ENCODE data around the gene PPIH. TPM values are rescaled to one million over a fixed set of nuclear protein-coding genes. Genes with fewer than 3 reads are reported as not detected.

Gene PPIH
- polyA plus RNA-seq (61.9 and 85.0 TPM in 2 replicates), polyA minus RNA-seq (14.9 and 21.5 TPM in 2 replicates)

GRCh38 chr1:42657981-42658876 lies at the start of gene PPIH:
Gene PPIH, plus strand, starts transcription at chr1:42658423. Its CDS starts 24 bp downstream, at chr1:42658447.
- Histone ChIP-seq H3K9me3 (ENCODE audit: low read length) (no peaks in the 10 kb centered on the region), H3K9me2 (ENCODE audit: insufficient read depth, low read length) (no peaks in the 10 kb centered on the region), H3K36me3 (ENCODE audit: insufficient read depth, low read length) (no peaks in the 10 kb centered on the region), H3K79me2 (replicated peaks; ENCODE audit: insufficient read depth, low read length) (peaks cover 8% of the 10 kb centered on the region), H3K4me3 (ENCODE audit: low read length) (peak within 1 kb of the TSS; percentile 85), H3K27ac (ENCODE audit: low read length) (peak within 1 kb of the TSS; percentile 61), H3K4me2 (ENCODE audit: low read length) (peak within 1 kb of the TSS; percentile 76), H2AFZ (ENCODE audit: low read depth, low read length) (peak within 1 kb of the TSS; percentile 41), H3F3A (ENCODE audit: insufficient read depth, low read length, poor library complexity, severe bottlenecking) (no peaks in the 10 kb centered on the region), H3K27me3 (ENCODE audit: insufficient read depth, low read depth, low read length) (no peaks in the 10 kb centered on the region), H4K20me1 (ENCODE audit: insufficient read depth) (no peaks in the 10 kb centered on the region), H3K9ac (ENCODE audit: low read length) (peak within 1 kb of the TSS; percentile 63)
- TF ChIP-seq EZH2 (IDR thresholded peaks at IDR 0.05; ENCODE audit: borderline replicate concordance, insufficient read depth, low read length, poor library complexity, severe bottlenecking) (no peak), MXI1 (conservative IDR thresholded peaks at IDR 0.05; ENCODE audit: poor library complexity, severe bottlenecking) (peak; percentile 99), EP300 (conservative IDR thresholded peaks at IDR 0.05; ENCODE audit: poor library complexity, severe bottlenecking) (peak; percentile 64), TAF1 (IDR thresholded peaks at IDR 0.05; ENCODE audit: low read depth) (peak; percentile 4), RAD21 (conservative IDR thresholded peaks at IDR 0.05) (peak; percentile 68), POLR2AphosphoS5 (IDR thresholded peaks at IDR 0.05) (peak; percentile 67), SMC3 (conservative IDR thresholded peaks at IDR 0.05; ENCODE audit: poor library complexity) (peak; percentile 76)
- TF ChIP-seq, protein P1, sequence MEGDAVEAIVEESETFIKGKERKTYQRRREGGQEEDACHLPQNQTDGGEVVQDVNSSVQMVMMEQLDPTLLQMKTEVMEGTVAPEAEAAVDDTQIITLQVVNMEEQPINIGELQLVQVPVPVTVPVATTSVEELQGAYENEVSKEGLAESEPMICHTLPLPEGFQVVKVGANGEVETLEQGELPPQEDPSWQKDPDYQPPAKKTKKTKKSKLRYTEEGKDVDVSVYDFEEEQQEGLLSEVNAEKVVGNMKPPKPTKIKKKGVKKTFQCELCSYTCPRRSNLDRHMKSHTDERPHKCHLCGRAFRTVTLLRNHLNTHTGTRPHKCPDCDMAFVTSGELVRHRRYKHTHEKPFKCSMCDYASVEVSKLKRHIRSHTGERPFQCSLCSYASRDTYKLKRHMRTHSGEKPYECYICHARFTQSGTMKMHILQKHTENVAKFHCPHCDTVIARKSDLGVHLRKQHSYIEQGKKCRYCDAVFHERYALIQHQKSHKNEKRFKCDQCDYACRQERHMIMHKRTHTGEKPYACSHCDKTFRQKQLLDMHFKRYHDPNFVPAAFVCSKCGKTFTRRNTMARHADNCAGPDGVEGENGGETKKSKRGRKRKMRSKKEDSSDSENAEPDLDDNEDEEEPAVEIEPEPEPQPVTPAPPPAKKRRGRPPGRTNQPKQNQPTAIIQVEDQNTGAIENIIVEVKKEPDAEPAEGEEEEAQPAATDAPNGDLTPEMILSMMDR (IDR thresholded peaks at IDR 0.05; ENCODE audit: poor library complexity, severe bottlenecking), result peak; percentile 76
- TF ChIP-seq, protein P2, sequence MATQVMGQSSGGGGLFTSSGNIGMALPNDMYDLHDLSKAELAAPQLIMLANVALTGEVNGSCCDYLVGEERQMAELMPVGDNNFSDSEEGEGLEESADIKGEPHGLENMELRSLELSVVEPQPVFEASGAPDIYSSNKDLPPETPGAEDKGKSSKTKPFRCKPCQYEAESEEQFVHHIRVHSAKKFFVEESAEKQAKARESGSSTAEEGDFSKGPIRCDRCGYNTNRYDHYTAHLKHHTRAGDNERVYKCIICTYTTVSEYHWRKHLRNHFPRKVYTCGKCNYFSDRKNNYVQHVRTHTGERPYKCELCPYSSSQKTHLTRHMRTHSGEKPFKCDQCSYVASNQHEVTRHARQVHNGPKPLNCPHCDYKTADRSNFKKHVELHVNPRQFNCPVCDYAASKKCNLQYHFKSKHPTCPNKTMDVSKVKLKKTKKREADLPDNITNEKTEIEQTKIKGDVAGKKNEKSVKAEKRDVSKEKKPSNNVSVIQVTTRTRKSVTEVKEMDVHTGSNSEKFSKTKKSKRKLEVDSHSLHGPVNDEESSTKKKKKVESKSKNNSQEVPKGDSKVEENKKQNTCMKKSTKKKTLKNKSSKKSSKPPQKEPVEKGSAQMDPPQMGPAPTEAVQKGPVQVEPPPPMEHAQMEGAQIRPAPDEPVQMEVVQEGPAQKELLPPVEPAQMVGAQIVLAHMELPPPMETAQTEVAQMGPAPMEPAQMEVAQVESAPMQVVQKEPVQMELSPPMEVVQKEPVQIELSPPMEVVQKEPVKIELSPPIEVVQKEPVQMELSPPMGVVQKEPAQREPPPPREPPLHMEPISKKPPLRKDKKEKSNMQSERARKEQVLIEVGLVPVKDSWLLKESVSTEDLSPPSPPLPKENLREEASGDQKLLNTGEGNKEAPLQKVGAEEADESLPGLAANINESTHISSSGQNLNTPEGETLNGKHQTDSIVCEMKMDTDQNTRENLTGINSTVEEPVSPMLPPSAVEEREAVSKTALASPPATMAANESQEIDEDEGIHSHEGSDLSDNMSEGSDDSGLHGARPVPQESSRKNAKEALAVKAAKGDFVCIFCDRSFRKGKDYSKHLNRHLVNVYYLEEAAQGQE (IDR thresholded peaks at IDR 0.05; ENCODE audit: borderline replicate concordance), result no peak

DNA sequence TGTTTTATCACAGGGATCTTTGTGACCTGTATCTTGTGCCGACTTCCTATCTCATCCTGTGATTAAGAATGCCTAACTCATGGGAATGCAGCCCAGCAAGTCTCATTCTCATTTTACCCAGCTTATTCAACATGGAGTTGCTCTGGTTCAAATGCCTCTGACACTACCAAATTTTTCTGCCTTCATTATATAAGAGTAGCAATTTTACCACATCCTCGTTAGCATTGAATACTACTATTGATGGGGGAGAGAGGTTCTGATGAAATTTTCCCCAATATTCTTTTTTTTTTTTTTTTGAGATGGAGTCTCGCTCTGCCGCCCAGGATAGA lies 44.5 kb upstream of the PPIH start:
- Histone ChIP-seq H3K4me3 (ENCODE audit: low read length) (no peak overlapping the region), H3K4me2 (ENCODE audit: low read length) (no peak overlapping the region), H3K27ac (ENCODE audit: low read length) (no peak overlapping the region), H3K36me3 (ENCODE audit: insufficient read depth, low read length) (no peaks in the 10 kb centered on the region), H3K9me2 (ENCODE audit: insufficient read depth, low read length) (no peaks in the 10 kb centered on the region), H3K79me2 (replicated peaks; ENCODE audit: insufficient read depth, low read length) (no peaks in the 10 kb centered on the region), H3K9me3 (ENCODE audit: low read length) (no peaks in the 10 kb centered on the region), H3F3A (ENCODE audit: insufficient read depth, low read length, poor library complexity, severe bottlenecking) (no peaks in the 10 kb centered on the region), H4K20me1 (ENCODE audit: insufficient read depth) (no peaks in the 10 kb centered on the region), H2AFZ (ENCODE audit: low read depth, low read length) (no peak overlapping the region), H3K27me3 (ENCODE audit: insufficient read depth, low read depth, low read length) (no peaks in the 10 kb centered on the region), H3K9ac (ENCODE audit: low read length) (no peak overlapping the region)
- TF ChIP-seq TAF1 (IDR thresholded peaks at IDR 0.05; ENCODE audit: low read depth) (no peak), MXI1 (conservative IDR thresholded peaks at IDR 0.05; ENCODE audit: poor library complexity, severe bottlenecking) (no peak), POLR2AphosphoS5 (IDR thresholded peaks at IDR 0.05) (no peak), SMC3 (conservative IDR thresholded peaks at IDR 0.05; ENCODE audit: poor library complexity) (no peak), EP300 (conservative IDR thresholded peaks at IDR 0.05; ENCODE audit: poor library complexity, severe bottlenecking) (no peak), EZH2 (IDR thresholded peaks at IDR 0.05; ENCODE audit: borderline replicate concordance, insufficient read depth, low read length, poor library complexity, severe bottlenecking) (no peak)
- TF ChIP-seq, protein P1 (IDR thresholded peaks at IDR 0.05; ENCODE audit: poor library complexity, severe bottlenecking), result no peak
- TF ChIP-seq, protein P2 (IDR thresholded peaks at IDR 0.05; ENCODE audit: borderline replicate concordance), result no peak

Measured in neural cell (in vitro differentiated cells).